IMR-90 (cell line): ENCODE data around the gene ABCA3. TPM values are rescaled to one million over a fixed set of nuclear protein-coding genes. Genes with fewer than 3 reads are reported as not detected.
A peak's percentile ranks its signal among the peaks of the same experiment; 100 is the strongest.

ENCODE experiments used
- ATAC-seq: fragments of 200-7000 bp; cut with Tn5 transposase; 2 replicates; pipeline ENCODE4 v1.9.1; 2020; ENCODE audit warnings: low read depth, mild to moderate bottlenecking, moderate library complexity
- BruUV-seq: library from RNA; stranded (reverse); fragments of 400-500 nt; replicated peaks from 2 replicates; lab custom pipeline; 2021; lab: Mats Ljungman, UMichigan
- CTCF ChIA-PET: fragments of 300-600 bp; formaldehyde crosslinking; extraction: SDS; loops from one replicate; lab custom pipeline; 2021; ENCODE audit warnings: antibody characterized with exemption; lab: Yijun Ruan, JAX
- POLR2A ChIA-PET: fragments of 300-600 bp; sonication (Branson Sonifier 250); formaldehyde crosslinking; loops from one replicate; lab custom pipeline; 2022; ENCODE audit warnings: antibody characterized with exemption; ENCODE audit not compliant: unreplicated experiment; lab: Charles Lee
- DNase-seq: peaks from one replicate; pipeline ENCODE4 v3.0.0; 2013
- H2AFZ ChIP-seq: replicated peaks from 2 replicates; pipeline ENCODE3; 2013; ENCODE audit warnings: low read length, mild to moderate bottlenecking; ENCODE audit not compliant: poor library complexity
- H2AK5ac ChIP-seq: 2 replicates; pipeline ENCODE4 v1.6.1; 2013; ENCODE audit warnings: low read depth, low read length, inconsistent platforms
- H2AK9ac ChIP-seq: replicated peaks from 2 replicates; pipeline ENCODE3; 2013; ENCODE audit warnings: mild to moderate bottlenecking, low read depth, low read length, moderate library complexity; ENCODE audit not compliant: poor library complexity
- H2BK120ac ChIP-seq: 2 replicates; pipeline ENCODE4 v1.6.1; 2013; ENCODE audit warnings: low read depth, low read length, inconsistent platforms
- H2BK15ac ChIP-seq: 3 replicates; pipeline ENCODE4 v1.6.1; 2013; ENCODE audit warnings: low read depth, low read length, inconsistent platforms
- H2BK20ac ChIP-seq: 2 replicates; pipeline ENCODE4 v1.6.1; 2013; ENCODE audit warnings: low read depth, mild to moderate bottlenecking, inconsistent platforms, low read length, moderate library complexity
- H2BK5ac ChIP-seq: 2 replicates; pipeline ENCODE4 v1.6.1; 2013; ENCODE audit warnings: mild to moderate bottlenecking, low read depth, low read length, inconsistent platforms; ENCODE audit not compliant: poor library complexity, severe bottlenecking
- H3K14ac ChIP-seq: replicated peaks from 2 replicates; pipeline ENCODE4 v1.6.1; 2013; ENCODE audit warnings: low read depth, low read length, inconsistent platforms
- H3K18ac ChIP-seq: 2 replicates; pipeline ENCODE4 v1.6.1; 2013; ENCODE audit warnings: low read depth, low read length, control low read depth
- H3K23ac ChIP-seq: 2 replicates; pipeline ENCODE4 v1.6.1; 2013; ENCODE audit warnings: low read depth, low read length, inconsistent platforms
- H3K27ac ChIP-seq: 2 replicates; pipeline ENCODE4 v1.5.1; 2013; ENCODE audit warnings: mild to moderate bottlenecking, control low read depth, low read length; ENCODE audit not compliant: insufficient read depth
- H3K27me3 ChIP-seq: 2 replicates; pipeline ENCODE4 v1.6.1; 2013; ENCODE audit warnings: low read length; ENCODE audit not compliant: control insufficient read depth, insufficient read depth
- H3K36me3 ChIP-seq: 2 replicates; pipeline ENCODE4 v1.6.1; 2013; ENCODE audit warnings: low read length, mixed read lengths; ENCODE audit not compliant: control insufficient read depth, insufficient read depth
- H3K4ac ChIP-seq: 2 replicates; pipeline ENCODE4 v1.6.1; 2013; ENCODE audit warnings: low read depth, low read length, inconsistent platforms
- H3K4me1 ChIP-seq: 2 replicates; pipeline ENCODE4 v1.6.1; 2013; ENCODE audit warnings: low read length, mixed read lengths; ENCODE audit not compliant: control insufficient read depth, insufficient read depth
- H3K4me2 ChIP-seq: 2 replicates; pipeline ENCODE4 v1.6.1; 2013; ENCODE audit warnings: low read depth, mild to moderate bottlenecking, control low read depth, low read length, moderate library complexity
- H3K4me3 ChIP-seq: 2 replicates; pipeline ENCODE4 v1.5.1; 2013; ENCODE audit warnings: low read depth, mild to moderate bottlenecking, control low read depth, low read length, moderate library complexity; ENCODE audit not compliant: insufficient read depth
- H3K56ac ChIP-seq: 2 replicates; pipeline ENCODE4 v1.6.1; 2013; ENCODE audit warnings: low read length, inconsistent platforms; ENCODE audit not compliant: insufficient read depth; ENCODE audit errors: extremely low read depth
- H3K79me1 ChIP-seq, 2 experiments: 2 replicates each; pipeline ENCODE4 v1.6.1; 2013; ENCODE audit warnings: low read length in 2 of 2, inconsistent platforms in 1 of 2, low read depth in 1 of 2
- H3K9ac ChIP-seq: 2 replicates; pipeline ENCODE4 v1.6.1; 2013; ENCODE audit warnings: low read depth, low read length, control low read depth
- H3K9me1 ChIP-seq: 2 replicates; pipeline ENCODE4 v1.6.1; 2013; ENCODE audit warnings: low read length, inconsistent platforms; ENCODE audit not compliant: insufficient read depth
- H3K9me3 ChIP-seq: 2 replicates; pipeline ENCODE4 v1.6.1; 2013; ENCODE audit warnings: low read length; ENCODE audit not compliant: control insufficient read depth, insufficient read depth
- H4K20me1 ChIP-seq: 2 replicates; pipeline ENCODE4 v1.6.1; 2013; ENCODE audit warnings: low read length, inconsistent platforms; ENCODE audit not compliant: insufficient read depth
- H4K5ac ChIP-seq: 2 replicates; pipeline ENCODE4 v1.6.1; 2013; ENCODE audit warnings: mild to moderate bottlenecking, low read depth, low read length, control low read depth
- H4K8ac ChIP-seq, 2 experiments: 2 replicates each; pipeline ENCODE4 v1.6.1; 2013; ENCODE audit warnings: low read depth in 2 of 2, low read length in 2 of 2, control low read depth in 1 of 2, inconsistent platforms in 1 of 2
- H4K91ac ChIP-seq: 2 replicates; pipeline ENCODE4 v1.6.1; 2013; ENCODE audit warnings: low read depth, low read length, inconsistent platforms; ENCODE audit not compliant: insufficient read depth
- FOS ChIP-seq: fragments of 150-350 bp; IDR thresholded peaks from 2 replicates; pipeline ENCODE4 v1.6.1; 2016; ENCODE audit warnings: low read depth, low read length
- WGBS, 2 experiments: methylation state at CpG; one replicate each; pipeline versions ENCODE4 v1.1.5 to v1.1.7; 2013; ENCODE audit warnings: missing lambda C conversion rate in 2 of 2; ENCODE audit not compliant: insufficient read length in 1 of 2; ENCODE audit errors: extremely low coverage in 2 of 2; 5-methylcytosine and 5-hydroxymethylcytosine counted together
- dilution Hi-C: fragments of 300-500 bp; cut with HindIII; formaldehyde crosslinking; loops from one replicate; pipeline ENCODE4 v1.14.3; 2018; ENCODE audit warnings: low sequenced_read_pairs; ENCODE audit not compliant: unreplicated experiment
- in situ Hi-C: fragments of 300-500 bp; cut with MboI; formaldehyde crosslinking; loops from 3 replicates; pipeline ENCODE4 v1.14.3; 2019; ENCODE audit warnings: low sequenced_read_pairs, inconsistent platforms, mixed read lengths
- intact Hi-C: fragments of 100-400 bp; cut with micrococcal nuclease; formaldehyde crosslinking; loops from 2 replicates; pipeline ENCODE4 v1.10.0; 2022
- polyA plus RNA-seq, 3 experiments: library from polyadenylated mRNA; depleted of rRNA; stranded (reverse); fragments of >200 nt; gene quantifications; 2 replicates each; pipeline ENCODE4 v1.2.3, GENCODE V29; 2012; ENCODE audit warnings: low replicate concordance in 1 of 3
- total RNA-seq: library from RNA; depleted of rRNA; stranded (reverse); fragments of >200 nt; gene quantifications from 2 replicates; pipeline ENCODE4 v1.2.3, GENCODE V29; 2012

The ABCA3 gene
- total and polyA plus RNA-seq, 2 of the 4 experiments (the other 2 are of a cell fraction), result 0.18 to 0.22 TPM

- Histone ChIP-seq H3K9me1 (no peaks in the 10 kb centered on the region), H3K56ac (no peak within 1 kb of the TSS), H3K4me3 (peak within 1 kb of the TSS; percentile 6), H3K18ac (no peak within 1 kb of the TSS), H3K9ac (no peak within 1 kb of the TSS), H3K36me3 (peaks cover 41% of the 10 kb centered on the region), H2BK15ac (no peak within 1 kb of the TSS), H2AK5ac (no peak within 1 kb of the TSS), H3K14ac (no peak within 1 kb of the TSS), H3K4me2 (peak within 1 kb of the TSS; percentile 68), H4K8ac (no peak within 1 kb of the TSS), H3K27me3 (peaks cover 9% of the 10 kb centered on the region), H3K23ac (no peak within 1 kb of the TSS), H4K91ac (no peak within 1 kb of the TSS), H2AFZ (peak within 1 kb of the TSS; percentile 81), H3K9me3 (no peaks in the 10 kb centered on the region), H2BK20ac (no peak within 1 kb of the TSS), H2BK5ac (no peak within 1 kb of the TSS), H3K79me1 (no peaks in the 10 kb centered on the region), H3K27ac (no peak within 1 kb of the TSS), H2BK120ac (no peak within 1 kb of the TSS), H3K4me1 (peaks cover 5% of the 10 kb centered on the region; the same call in 1 of the 2 replicates), H4K5ac (no peak within 1 kb of the TSS), H3K4ac (no peak within 1 kb of the TSS), H2AK9ac (peak within 1 kb of the TSS; percentile 65), H4K20me1 (peaks cover 14% of the 10 kb centered on the region)
- ChIA-PET POLR2A (no interaction called here), CTCF (interaction anchor here (0.6 to 1.2 kb wide), 2 partner anchors 11 to 85 kb away, joined by 3 to 4 read pairs; no protein-coding TSS in a partner anchor)
- in situ Hi-C loops, result no loop called here
- DNase-seq, result no peak
- dilution Hi-C loops, result no loop called here
- peak; percentile 66 for ATAC-seq
- TF ChIP-seq FOS, result no peak
- WGBS, 2 experiments, result 9% methylated on average over 48 of the region's 64 CpGs; no CpG with 5 or more reads in 1 of the 2 experiments
- intact Hi-C loops, result no loop called here
- BruUV-seq, result no TSS peak
These were observed 104.0 kb downstream of the ABCA3 start, which contains the start of gene DNASE1L2 for GRCh38 chr16:2236337-2237101. Gene DNASE1L2, plus strand, starts transcription at chr16:2236444. Its CDS starts 373 bp downstream, at chr16:2236817.
